ENCODE measurements around the gene FAM9C. TPM values are rescaled to one million over a fixed set of nuclear protein-coding genes. Genes with fewer than 3 reads are reported as not detected.
"Not testable (repeated sequence)": the region's sequence is repeated elsewhere in the genome, so short reads cannot be mapped to it uniquely, and the experiment has no call there.

Gene FAM9C
- total RNA-seq (2014; rRNA removed; shearing (Covaris generic)), result 0.16 and 0.20 TPM in 2 replicates

DNA sequence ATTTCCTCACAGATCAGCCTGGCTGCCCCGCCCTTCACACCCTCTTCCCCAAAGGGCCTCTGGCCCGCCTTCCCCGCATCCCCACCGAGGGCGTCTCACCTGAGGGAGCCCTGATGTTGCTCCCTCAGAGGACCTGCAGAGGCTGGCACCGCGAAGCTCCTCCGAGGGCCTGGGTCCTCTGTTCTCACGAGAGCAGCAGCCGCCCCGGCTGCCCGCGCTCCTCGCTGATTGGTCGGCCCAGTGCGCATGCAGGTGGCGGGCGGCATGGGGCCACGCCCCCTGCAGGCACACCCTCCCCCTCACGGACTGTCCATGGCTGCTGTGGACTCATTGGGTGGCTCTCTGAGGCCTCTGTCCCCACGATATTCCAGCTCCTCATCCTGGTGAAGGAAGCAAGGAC lies at the start of gene FAM9C:
TSS of gene FAM9C (minus strand) at position 180 of the 400 bp plus-strand sequence. CDS start 831 bp downstream, outside the sequence.
- Histone ChIP-seq H3K27me3 (no peaks in the 10 kb centered on the region), H3K4me1 (peaks cover 18% of the 10 kb centered on the region), H3K4me3 (no peak within 1 kb of the TSS), H3K9me3 (replicated peaks) (no peaks in the 10 kb centered on the region), H3K27ac (no peak within 1 kb of the TSS), H3K36me3 (no peaks in the 10 kb centered on the region)
- no peak for DNase-seq

DNA sequence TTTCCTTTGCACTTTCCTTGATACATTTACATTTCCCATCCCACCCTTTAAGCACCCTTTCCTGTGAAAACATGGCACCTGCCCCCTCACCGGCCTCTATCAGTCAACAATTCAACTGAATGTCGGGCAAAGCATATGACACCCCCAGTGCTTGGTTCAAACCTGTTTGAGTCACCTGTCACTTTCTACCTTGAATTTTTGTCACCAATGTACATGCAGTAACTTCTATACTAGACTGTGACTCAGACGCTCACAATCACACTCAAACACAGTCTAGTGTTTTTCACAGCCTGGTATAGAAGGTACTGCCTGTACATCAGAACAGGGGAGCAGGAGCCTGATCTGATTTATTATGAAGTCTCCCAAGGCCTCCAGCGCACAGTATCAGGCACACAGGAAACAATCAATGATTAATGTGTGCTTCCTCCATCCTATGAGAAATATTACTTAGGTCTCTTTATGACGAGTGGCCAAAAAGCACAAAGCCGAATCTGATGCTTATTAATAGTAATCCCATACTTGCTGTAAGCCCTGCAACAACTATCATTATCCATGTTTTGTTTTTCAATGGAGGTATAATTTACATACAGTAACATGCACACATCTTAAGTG lies 49.2 kb upstream of the FAM9C start:
- Histone ChIP-seq H3K4me3 (no peak overlapping the region), H3K4me1 (peaks cover 35% of the 10 kb centered on the region), H3K36me3 (no peaks in the 10 kb centered on the region), H3K27me3 (no peaks in the 10 kb centered on the region), H3K27ac (peak overlapping the region; percentile 75; the same call in 1 of the 2 replicates), H3K9me3 (replicated peaks) (no peaks in the 10 kb centered on the region)
- no peak for DNase-seq

DNA sequence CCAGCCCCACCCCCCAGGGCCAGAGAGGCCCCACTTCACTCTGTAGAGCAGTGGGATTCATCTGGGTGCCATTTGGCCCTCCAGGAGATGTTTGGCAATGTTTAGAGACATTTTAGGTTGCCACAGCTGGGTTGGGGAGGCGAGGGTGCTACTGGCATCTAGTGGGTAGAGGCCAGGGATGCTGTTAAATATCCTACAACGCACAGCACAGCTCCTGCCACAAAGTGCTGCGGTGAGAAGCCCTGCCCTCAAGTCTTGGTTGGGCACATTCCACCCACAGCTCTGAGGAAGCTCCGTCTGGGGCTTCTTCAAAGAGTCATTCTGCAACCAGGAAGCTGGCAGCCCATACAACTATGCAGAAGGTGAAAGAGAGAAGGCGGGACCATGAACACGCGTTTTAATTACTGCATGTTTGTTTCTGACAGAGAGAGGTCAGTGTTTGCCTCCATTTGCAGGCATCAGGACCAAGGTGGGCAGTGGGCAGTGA lies 48.1 kb upstream of the FAM9C start:
- no peaks in the 10 kb centered on the region for H3K36me3 ChIP-seq
- H3K4me1 ChIP-seq, result peaks cover 35% of the 10 kb centered on the region
- no peaks in the 10 kb centered on the region for H3K9me3 ChIP-seq (replicated peaks)
- no peaks in the 10 kb centered on the region for H3K27me3 ChIP-seq
- DNase-seq, result no peak
- no peak overlapping the region for H3K4me3 ChIP-seq
- no peak overlapping the region for H3K27ac ChIP-seq

DNA sequence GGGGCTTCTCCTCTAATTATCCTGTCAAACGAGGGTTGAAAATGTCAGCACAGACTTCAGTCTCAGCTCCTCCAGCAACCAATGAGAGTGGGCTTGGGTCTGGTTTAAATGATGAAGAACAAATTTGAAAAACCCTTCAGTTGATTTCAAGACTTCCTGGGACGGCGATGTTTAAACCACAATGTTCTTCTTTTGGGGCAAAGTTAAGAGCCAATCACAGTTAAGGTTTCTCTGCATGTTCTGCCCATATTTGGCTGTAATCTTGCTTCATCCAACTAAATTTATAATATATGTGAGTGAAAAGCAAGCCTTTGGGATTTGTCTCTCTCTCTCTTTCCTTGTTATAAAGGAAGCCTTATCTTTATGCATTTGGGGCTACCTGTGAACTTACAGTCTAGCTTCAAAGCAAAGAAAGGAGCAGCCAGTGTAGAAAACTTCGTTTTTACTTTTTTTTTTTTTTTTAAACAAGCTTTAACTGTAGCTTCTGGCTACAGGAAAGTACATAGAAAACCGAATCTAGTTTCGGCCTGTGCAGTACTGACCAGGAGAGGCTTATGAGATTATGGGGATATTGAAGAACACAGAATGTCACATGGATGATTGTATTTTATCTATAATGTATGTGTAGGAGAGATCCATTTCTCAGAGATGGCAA lies 46.8 kb upstream of the FAM9C start:
- no peak for DNase-seq
- Histone ChIP-seq H3K9me3 (replicated peaks) (no peaks in the 10 kb centered on the region), H3K27ac (peak overlapping the region; percentile 4; the same call in 1 of the 2 replicates), H3K4me1 (peaks cover 35% of the 10 kb centered on the region), H3K36me3 (no peaks in the 10 kb centered on the region), H3K27me3 (no peaks in the 10 kb centered on the region), H3K4me3 (no peak overlapping the region)

DNA sequence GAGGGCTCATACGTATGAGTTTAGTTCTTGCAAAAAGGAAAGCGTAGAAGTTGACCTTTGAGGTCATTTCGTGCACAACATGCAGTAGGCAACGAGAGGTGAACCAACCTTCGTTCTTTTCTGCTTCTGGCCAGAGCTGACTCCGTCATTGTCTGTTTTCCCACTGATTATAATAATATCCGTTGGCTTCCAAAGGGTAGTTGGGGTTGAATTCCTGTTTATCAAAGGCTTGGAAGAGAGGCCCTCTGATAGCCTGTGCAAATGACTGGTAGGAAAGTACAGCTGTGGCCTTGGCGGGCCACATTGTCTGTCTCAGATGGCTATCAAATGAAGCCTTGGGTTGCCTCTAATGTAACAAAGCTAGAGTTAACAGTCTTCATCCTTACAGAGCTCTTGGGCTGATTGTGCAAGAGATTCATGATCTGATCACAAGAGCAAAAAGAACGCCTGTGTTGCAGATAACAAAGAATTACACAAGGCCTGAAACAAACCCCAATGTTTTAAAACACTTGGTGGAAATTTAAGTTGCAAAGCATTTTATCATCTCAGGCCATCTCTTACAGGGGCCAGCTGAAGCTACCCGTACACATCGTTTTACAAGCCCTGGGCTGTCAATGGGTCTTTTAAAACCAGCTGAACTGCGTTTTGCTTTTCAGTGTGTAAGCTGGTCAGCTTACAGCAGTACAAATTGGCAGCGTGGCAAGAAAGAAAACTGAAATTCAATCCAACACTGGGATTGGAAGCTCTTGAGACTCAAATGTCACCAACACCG lies 46.1 kb upstream of the FAM9C start:
- no peak overlapping the region for H3K4me3 ChIP-seq
- H3K27ac ChIP-seq, result peak overlapping the region; percentile 4; the same call in 1 of the 2 replicates
- peak; percentile 31 to 65 for DNase-seq
- H3K9me3 ChIP-seq (replicated peaks), result no peaks in the 10 kb centered on the region
- H3K27me3 ChIP-seq, result no peaks in the 10 kb centered on the region
- peaks cover 31% of the 10 kb centered on the region for H3K4me1 ChIP-seq
- H3K36me3 ChIP-seq, result no peaks in the 10 kb centered on the region

DNA sequence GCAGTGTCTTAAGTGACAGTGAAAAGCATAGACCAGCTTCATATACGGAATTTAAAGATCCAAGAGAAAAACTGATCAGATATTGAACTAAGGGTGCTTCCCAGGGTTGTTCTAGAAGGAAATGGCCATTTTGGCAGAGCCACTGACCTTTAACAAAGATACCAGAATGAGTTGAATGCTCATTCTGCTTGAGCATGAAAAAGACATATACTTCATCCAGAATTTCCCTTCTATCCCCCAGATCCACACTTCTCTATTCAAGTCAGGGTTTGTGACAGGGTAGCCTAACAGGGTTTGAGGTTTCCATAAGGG lies 45.6 kb upstream of the FAM9C start:
- Histone ChIP-seq H3K36me3 (no peaks in the 10 kb centered on the region), H3K27me3 (no peaks in the 10 kb centered on the region), H3K4me1 (peaks cover 28% of the 10 kb centered on the region), H3K9me3 (replicated peaks) (no peaks in the 10 kb centered on the region), H3K4me3 (no peak overlapping the region), H3K27ac (no peak overlapping the region; the same call in 1 of the 2 replicates)
- DNase-seq, result no peak

DNA sequence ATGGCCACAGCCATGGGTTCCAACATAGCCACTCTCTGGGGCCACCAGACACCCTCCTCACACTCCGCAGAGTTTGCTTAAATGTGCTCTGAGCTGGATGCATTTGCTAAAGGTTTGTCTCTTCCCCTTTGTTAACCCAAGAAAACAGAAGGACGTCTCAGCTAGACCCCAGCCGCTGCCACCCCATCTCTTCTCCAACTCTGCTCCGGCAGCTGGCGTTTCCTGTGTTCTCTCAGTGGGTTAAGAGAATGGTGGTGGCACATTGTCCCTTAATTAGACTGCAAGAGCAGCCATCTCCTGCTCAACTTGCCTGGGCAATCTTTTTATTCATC lies 43.7 kb upstream of the FAM9C start:
- no peak overlapping the region for H3K4me3 ChIP-seq
- no peaks in the 10 kb centered on the region for H3K9me3 ChIP-seq (replicated peaks)
- DNase-seq, result no peak
- H3K4me1 ChIP-seq, result peaks cover 15% of the 10 kb centered on the region
- H3K36me3 ChIP-seq, result no peaks in the 10 kb centered on the region
- no peak overlapping the region for H3K27ac ChIP-seq
- H3K27me3 ChIP-seq, result no peaks in the 10 kb centered on the region

DNA sequence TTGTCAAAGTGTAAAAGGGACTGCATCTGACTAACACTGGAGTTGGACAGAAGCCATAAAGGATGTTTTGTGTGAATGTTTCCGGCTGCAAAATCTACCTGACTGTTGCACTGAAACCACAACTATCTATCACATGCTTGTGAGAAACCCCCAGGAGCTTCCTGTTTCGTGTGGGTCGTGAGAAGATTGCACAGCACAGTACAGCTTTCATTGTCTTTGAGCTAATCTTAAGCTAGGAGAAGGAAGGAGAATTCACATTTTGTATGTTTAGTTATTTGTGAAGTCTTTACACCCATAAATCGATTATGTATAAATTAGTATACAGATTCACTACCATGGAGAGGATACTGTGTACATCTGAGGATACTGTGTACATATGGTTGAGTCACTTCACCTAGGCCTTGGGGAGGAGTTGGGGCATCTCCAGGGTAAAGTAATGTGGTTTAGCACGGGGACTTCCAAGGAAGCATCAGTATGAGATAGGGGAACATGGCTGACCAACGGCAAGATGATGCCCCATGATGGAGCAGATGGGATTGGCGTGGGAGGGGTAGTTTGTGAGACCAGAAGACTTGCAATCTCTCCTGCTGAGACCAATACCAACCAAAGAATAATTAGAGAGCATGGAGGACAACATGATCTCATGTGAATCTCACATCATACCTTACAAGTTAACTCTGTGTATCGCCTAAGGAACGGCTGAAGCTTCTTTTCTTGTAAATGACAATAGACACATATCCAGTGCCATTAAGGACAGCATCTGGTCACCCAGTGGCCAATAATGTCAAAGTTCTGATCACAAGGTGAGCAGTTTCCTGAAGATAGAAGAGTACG lies 43.1 kb upstream of the FAM9C start:
- Histone ChIP-seq H3K36me3 (no peaks in the 10 kb centered on the region), H3K27ac (no peak overlapping the region), H3K27me3 (no peaks in the 10 kb centered on the region), H3K4me3 (no peak overlapping the region), H3K4me1 (peaks cover 15% of the 10 kb centered on the region), H3K9me3 (replicated peaks) (no peaks in the 10 kb centered on the region)
- no peak for DNase-seq

DNA sequence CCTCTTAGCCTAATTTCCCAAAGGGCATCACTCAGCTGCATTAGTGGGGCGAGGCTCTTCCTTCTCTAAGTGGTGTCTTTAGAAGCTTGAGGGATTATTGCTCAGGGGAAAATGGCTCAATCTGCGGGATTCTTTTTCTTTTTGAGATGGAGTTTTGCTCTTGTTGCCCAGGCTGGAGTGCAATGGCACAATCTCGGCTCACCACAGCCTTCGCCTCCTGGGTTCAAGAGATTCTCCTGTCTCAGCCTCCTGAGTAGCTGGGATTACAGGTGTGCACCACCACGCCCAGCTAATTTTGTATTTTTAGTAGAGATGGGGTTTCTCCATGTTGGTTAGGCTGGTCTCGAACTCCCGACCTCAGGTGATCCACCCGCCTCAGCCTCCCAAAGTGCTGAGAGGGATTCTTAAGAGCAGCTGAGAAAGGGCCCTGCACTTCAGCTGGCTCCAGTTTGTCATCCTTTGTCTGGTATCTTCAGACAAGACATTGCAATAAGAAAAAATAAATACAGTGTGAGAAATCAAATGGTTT lies 42.4 kb upstream of the FAM9C start:
- not testable (repeated sequence) for DNase-seq; H3K27me3 ChIP-seq; H3K36me3 ChIP-seq; H3K9me3 ChIP-seq (replicated peaks); H3K27ac ChIP-seq; H3K4me3 ChIP-seq
- peaks cover 15% of the 10 kb centered on the region for H3K4me1 ChIP-seq

DNA sequence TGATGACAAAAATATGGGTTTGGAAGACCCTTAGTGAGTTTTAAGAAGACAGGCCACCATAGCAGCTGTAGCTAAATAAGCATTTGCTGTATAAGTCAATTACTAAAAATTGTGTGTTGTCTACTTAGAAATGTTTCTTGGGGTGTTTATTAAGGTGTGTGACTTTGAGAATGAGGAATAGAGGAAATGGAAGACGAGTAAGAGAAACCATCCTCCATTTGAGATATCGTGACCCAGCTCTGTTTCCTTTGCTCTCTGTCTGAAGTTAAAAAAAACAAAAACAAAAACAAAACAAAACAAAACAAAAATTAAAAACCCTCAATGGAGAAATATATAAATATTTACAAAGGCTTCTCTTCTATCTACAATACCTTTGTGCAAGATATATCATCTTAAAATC lies 41.7 kb upstream of the FAM9C start:
- Histone ChIP-seq H3K9me3 (replicated peaks) (no peaks in the 10 kb centered on the region), H3K27ac (no peak overlapping the region), H3K27me3 (no peaks in the 10 kb centered on the region), H3K4me3 (no peak overlapping the region), H3K36me3 (no peaks in the 10 kb centered on the region), H3K4me1 (peaks cover 13% of the 10 kb centered on the region)
- no peak for DNase-seq

DNA sequence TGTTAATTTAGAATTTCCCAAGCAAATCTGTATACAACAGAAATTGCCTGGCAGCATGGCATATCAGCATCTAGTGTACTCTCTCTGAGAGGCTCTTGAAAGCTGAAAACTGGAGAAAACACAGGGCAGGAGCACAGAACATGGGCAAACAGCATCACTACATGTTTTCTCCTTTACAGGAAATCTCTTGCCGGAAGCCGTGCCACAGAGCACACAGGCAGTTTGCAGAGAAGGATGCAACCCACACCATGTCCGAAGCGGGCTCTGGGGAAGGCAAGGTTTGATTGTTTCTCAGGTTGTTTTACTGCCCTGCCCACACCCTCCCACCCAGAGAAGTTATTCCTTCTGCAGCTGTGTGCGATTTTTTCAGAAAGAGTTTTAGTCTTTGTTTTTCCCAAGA lies 41.1 kb upstream of the FAM9C start:
- Histone ChIP-seq H3K9me3 (replicated peaks) (no peaks in the 10 kb centered on the region), H3K27ac (no peak overlapping the region), H3K36me3 (no peaks in the 10 kb centered on the region), H3K27me3 (no peaks in the 10 kb centered on the region), H3K4me1 (peaks cover 7% of the 10 kb centered on the region), H3K4me3 (no peak overlapping the region)
- DNase-seq, result no peak

DNA sequence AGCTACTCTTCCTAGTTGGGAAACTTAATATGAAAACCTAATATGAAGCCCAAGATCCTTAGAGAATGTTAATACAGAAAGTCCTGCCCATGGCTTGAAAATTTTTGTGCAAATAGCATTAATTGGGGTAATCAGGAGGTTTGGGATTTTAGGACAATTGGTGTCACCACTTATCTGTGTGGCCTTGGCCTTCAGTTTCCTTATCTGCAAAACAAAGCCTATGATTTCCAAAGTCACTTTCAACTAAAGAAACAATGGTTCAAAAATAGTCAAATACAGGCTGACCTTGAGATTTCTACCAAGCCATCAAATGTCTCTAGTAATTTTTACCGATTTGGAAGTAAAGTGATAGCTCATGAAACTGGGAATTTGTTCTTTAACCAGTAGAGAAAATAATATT lies 40.2 kb upstream of the FAM9C start:
- Histone ChIP-seq H3K4me3 (no peak overlapping the region), H3K27ac (no peak overlapping the region), H3K27me3 (no peaks in the 10 kb centered on the region), H3K9me3 (replicated peaks) (no peaks in the 10 kb centered on the region), H3K4me1 (peaks cover 6% of the 10 kb centered on the region), H3K36me3 (no peaks in the 10 kb centered on the region)
- no peak for DNase-seq

DNA sequence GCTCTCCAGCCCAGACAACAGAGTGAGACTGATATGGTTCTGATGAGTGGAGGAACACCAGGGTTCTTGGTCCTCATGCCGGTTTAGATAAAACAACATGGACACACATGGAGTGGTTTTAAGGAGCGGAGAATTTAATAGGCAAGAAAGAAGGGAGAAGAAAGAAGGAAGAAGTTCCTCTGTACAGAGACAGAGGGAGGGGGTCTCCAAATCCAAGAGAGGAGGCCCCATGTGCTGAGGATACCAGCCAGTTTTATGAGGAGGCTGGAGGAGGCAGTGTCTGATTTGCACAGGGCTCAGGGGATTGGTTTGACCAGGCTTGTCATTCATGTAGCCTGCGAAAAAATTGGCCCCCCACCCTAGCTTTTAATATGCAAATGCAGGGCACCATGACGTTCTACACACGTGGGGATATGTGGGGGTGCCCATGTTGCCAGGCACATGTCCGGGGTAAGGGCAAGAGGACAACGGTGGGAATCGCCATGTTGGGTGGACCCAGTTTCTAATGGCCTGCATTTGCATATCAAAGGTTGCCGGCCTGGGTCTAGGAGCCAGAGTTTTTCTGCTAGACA lies 39.4 kb upstream of the FAM9C start:
- DNase-seq, H3K36me3 ChIP-seq: not testable (repeated sequence)

More for the DNA sequence above, 39.4 kb upstream of the FAM9C start:
- H3K27me3 ChIP-seq; H3K27ac ChIP-seq; H3K4me3 ChIP-seq; H3K9me3 ChIP-seq (replicated peaks); H3K4me1 ChIP-seq: not testable (repeated sequence)
